GM19372 (cell line): Measurements from ENCODE around the gene GAS2.
"Not testable (repeated sequence)": the region's sequence is repeated elsewhere in the genome, so short reads cannot be mapped to it uniquely, and the experiment has no call there.

Experiments
- ATAC-seq: cut with Tn5 transposase; IDR thresholded peaks from one replicate; pipeline ENCODE4 v1.9.1; 2021; ENCODE audit warnings: mild to moderate bottlenecking, low read depth, moderate library complexity; ENCODE audit not compliant: unreplicated experiment

Gene GAS2

GRCh38 chr11:22666325-22666687, at the start of gene GAS2:
GAS2 (plus strand) TSS chr11:22666611; CDS start chr11:22674870, 8,259 bp downstream.
- peak; percentile 13 for ATAC-seq

DNA sequence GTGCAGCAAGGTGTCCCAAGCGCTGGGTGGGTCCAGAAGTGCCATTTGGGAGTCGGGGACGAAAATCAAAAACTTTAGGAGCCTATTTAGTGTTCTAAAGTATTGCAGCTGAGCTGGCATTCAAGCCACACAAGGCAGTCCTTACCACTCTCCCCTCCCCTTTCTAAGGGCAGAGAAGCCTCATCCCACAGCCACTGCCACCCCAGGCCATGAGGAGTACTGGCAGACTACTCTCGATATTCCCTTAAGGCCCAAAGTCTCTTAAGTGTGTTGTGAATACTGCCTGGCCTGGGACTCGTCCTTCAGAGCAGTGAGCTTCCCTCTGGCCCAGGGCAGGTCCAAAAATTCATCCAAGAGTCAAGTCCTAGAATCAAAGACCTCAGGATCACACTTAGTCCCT, 48.5 kb upstream of the GAS2 start:
- ATAC-seq, result no peak

- peak; percentile 40 for ATAC-seq
These were observed 41.5 kb upstream of the GAS2 start for GRCh38 chr11:22624742-22625447.

DNA sequence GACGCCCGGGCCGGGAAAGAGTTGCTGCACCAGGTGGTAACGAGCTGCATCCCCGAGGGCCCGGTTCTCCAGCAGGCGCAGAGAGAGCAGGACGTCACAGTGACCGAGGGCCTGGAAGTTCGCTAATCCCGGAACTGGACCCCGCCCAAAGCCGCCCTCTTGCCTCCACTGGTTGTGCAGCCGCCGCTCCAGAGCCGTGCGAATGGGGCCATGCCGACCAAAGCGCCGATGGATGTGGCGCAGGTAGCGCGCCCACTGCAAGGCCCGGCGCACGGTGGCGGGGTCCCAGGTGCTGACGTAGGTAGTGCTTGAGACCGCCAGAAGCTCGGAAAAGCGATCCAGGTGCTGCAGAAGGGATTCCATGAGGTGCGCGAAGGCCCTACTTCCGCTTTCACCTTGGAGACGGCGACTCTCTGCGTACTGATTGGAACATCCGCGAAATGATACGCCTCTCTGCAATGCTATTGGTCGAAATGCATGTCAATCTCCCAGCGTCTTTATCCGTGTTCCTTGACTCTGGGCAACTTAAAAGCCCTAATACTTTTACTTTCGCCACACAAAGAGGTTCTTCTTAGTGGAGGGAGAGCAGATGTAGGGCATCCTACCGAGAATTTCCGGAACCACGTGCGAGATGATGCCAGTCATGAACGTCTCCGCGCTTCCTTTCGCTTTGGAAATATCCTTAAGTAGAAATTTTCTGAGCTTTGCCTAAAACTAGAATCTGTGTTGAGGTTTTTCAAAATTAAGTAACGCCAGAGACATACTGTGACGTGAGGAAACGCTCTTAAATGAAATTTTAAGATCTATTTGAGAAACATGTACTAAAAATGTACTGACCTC, 40.7 kb upstream of the GAS2 start, which contains the start of gene FANCF:
FANCF (minus strand) TSS at position 376 of the 840 bp plus-strand sequence; CDS start at position 363, 13 bp downstream.
- ATAC-seq, result peak; percentile 94

DNA sequence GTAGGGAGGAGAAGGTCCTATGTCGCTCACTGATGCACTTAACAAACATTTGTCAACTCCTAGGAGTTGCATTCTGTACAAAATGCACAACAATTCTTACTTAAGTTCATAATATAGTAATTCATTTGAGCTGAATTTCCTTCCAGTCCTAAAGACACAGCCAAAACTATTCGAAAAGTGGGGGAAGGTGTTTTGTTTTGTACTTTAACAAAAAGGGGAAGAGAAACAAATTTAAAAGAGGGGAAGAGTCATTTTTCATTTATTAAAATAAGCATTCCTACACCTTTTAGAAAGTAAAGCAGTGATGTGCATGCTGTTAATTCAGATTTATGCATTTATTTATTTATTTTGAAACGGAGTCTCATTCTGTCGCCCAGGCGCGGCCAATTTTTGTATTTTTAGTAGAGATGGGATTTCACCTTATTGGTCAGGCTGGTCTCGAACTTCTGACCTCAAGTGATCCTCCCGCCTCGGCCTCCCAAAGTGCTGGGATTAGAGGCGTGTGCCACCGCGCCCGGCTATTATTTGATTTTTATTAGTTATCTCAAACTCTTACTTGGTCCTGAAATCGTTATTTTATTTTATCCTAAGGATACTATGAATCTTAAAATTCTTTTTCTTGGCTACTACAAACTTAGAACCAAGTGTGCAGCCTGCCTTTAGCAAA, 39.7 kb upstream of the GAS2 start:
- ATAC-seq, result no peak

DNA sequence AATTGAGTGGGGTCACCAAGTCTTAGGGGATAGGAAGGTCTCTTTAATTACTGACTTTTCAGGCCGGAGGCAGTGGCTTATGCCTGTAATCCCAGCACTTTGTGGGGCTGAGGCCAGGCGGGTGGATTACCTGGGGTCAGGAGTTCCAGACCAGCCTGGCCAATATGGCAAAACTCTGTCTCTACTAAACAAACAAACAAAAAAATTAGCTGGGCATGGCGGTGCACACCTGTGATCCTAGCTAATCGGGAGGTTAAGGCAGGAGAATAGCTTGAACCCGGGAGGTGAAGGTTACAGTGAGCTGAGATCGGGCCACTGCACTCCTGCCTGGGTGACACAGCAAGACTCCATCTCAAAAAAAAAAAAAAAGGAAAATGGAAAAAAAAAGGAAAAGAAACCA, 39.0 kb upstream of the GAS2 start:
- no peak for ATAC-seq

GRCh38 chr11:22633354-22633902, 33.0 kb upstream of the GAS2 start:
- no peak for ATAC-seq

GRCh38 chr11:22634897-22635629, 31.3 kb upstream of the GAS2 start:
- no peak for ATAC-seq

DNA sequence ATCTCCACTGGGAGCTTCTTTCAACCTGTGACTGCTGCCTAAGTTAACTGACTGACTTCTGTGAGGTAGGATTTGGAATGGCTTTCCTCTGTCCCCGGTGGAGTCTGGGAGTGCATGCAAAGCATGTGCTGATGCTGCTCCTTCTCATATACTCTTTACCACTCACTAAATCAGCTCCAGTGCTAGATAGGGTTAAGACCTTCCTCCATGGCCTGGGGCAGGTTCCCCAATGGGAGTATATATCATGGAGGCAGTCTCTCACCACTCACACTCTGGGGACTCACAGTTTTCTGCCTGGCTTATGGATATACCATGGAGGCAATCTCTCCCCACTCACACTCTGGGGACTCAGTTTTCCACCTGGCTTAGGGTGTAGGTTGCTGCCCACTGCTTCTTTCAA, 30.7 kb upstream of the GAS2 start:
- no peak for ATAC-seq

GRCh38 chr11:22640862-22641261, 25.5 kb upstream of the GAS2 start:
- ATAC-seq, result no peak

GRCh38 chr11:22641559-22641958, 24.9 kb upstream of the GAS2 start:
- ATAC-seq, result no peak

DNA sequence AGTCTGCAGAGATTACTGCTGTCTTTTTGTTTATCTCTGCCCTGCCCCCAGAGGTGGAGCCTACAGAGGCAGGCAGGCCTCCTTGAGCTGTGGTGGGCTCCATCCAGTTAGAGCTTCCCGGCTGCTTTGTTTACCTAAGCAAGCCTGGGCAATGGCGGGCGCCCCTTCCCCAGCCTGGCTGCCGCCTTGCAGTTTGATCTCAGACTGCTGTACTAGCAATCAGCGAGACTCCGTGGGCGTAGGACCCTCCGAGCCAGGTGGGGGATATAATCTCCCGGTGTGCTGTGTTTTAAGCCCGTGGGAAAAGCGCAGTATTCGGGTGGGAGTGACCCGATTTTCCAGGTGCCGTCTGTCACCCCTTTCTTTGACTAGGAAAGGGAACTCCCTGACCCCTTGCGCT, 14.1 kb upstream of the GAS2 start:
- ATAC-seq, result not testable (repeated sequence)

GRCh38 chr11:22656130-22656529, 10.3 kb upstream of the GAS2 start:
- no peak for ATAC-seq

GRCh38 chr11:22657101-22657694, 9.2 kb upstream of the GAS2 start:
- ATAC-seq, result peak; percentile 93

DNA sequence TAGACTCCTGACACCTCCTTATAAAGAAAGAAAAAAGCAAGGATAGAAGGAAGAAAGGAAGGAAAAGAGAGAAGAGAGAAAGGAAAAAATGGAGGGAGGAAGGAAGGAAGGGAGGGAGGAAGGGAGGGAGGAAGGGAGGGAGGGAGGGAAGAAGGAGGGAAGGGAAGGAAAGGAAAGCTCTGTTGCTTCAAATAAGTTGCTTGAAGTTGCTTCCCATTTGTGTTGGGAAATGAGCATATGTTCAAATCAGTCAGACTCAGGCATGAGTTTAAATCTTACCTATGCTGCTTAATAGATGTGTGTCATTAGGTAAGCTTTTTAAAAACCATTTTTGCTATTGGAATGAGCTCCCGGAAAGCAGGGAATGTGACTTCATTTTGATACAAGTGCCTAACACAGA, 6.6 kb upstream of the GAS2 start:
- no peak for ATAC-seq

GRCh38 chr11:22666688-22667439, 453 bp downstream of the GAS2 start:
- peak; percentile 60 for ATAC-seq

DNA sequence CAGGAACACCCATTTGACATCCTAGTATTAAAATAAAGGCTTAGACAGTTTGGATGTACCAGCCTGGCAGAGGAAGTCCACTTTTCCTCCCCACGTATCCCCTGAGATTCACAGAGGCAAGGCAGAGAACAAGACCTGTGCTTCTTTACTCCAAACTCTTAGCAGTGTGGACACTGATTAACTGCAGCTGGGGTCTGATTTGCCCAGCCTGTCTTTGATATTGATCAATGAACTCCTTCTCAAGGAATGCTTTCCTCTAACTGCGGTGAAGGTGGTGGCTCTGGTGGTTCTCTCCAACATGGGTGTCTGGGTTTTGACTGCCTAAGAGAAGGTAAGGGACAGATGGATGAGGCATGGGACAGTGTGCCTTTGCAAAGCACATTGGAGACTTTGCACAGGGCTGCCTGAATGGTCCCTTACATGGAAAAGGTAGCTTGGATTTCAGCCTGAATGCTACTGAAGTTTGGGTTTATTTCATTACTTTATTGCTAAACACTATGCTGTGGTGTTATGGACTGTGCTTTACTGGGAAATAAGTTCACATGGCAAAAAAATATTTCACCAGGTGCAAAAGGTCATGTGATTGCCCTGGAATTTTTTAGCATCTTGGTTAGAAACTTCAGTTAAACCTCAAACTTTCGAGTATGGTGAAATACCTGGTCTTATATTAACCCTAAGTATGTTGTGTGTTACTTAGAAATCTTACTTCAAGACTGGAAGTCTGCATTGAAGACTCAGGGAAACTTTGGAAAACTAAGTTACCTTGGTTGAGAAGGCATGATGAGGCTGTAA, 1.8 kb downstream of the GAS2 start:
- ATAC-seq, result peak; percentile 25

DNA sequence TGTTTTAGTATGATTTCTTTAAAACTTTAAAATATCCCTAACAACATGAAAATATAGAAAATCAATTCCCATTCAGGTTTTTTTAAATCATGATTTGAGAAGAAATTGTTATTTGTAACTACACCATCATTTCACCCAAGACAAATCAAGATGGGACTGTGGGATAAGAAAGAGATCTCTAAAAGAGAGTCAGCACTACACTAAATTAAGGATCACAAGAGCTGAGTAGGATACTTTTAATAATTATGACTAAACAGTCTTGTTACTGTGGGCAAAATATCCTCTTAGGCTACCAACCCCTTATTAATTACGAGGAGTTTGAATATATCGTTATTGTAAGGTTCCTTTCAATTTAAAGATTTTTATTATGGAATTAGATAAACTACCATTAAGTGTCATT, 3.0 kb downstream of the GAS2 start:
- no peak for ATAC-seq
